BLaER1 treated with 17β-estradiol and CSF1 and Interleukin-3, amounts not matched to agents 10 nM and 100 nM (cell line): ENCODE measurements around the gene COPZ1.
A peak's percentile ranks its signal among the peaks of the same experiment; 100 is the strongest.

Experiments used
- H3K27ac ChIP-seq, 11 experiments: shearing (Covaris generic); formaldehyde crosslinking; 2 replicates each; pipeline ENCODE4 v1.8.1; 2022
- H3K27me3 ChIP-seq, 11 experiments: shearing (Covaris generic); formaldehyde crosslinking; 2 replicates each; pipeline ENCODE4 v1.8.1; 2022
- H3K36me3 ChIP-seq, 11 experiments: shearing (Covaris generic); formaldehyde crosslinking; 2 replicates each; pipeline ENCODE4 v1.8.1; 2022
- H3K4me1 ChIP-seq, 10 experiments: shearing (Covaris generic); formaldehyde crosslinking; 2 replicates each; pipeline ENCODE4 v1.8.1; 2022
- H3K4me2 ChIP-seq, 11 experiments: shearing (Covaris generic); formaldehyde crosslinking; 2 replicates each; pipeline ENCODE4 v1.8.1; 2022
- H3K4me3 ChIP-seq, 10 experiments: shearing (Covaris generic); formaldehyde crosslinking; 2 replicates each; pipeline ENCODE4 v1.8.1; 2022
- H3K9ac ChIP-seq, 11 experiments: shearing (Covaris generic); formaldehyde crosslinking; 2 replicates each; pipeline ENCODE4 v1.8.1; 2022
- H3K9me3 ChIP-seq, 11 experiments: shearing (Covaris generic); formaldehyde crosslinking; replicated peaks in 1 of 11; 2 replicates each; pipeline ENCODE4 v1.8.1; 2022
- H4K20me1 ChIP-seq, 11 experiments: shearing (Covaris generic); formaldehyde crosslinking; 2 replicates each; pipeline ENCODE4 v1.8.1; 2022
- Cebpa-rat ChIP-seq, 11 experiments: shearing (Covaris generic); IDR thresholded peaks; 2 replicates each; pipeline ENCODE4 v1.8.1; 2022

Gene COPZ1

GRCh38 chr12:54337280-54337842 is 12.4 kb downstream of the COPZ1 start:
- peaks cover 24 to 80% (median 52%) of the 10 kb centered on the region in 10 experiments for H3K4me1 ChIP-seq
- H3K4me2 ChIP-seq = peak overlapping the region in 5 of 11 experiments; percentile 7 to 64 (median 54); a peak in 9 of 22 replicates
- no peaks in the 10 kb centered on the region for H3K27me3 ChIP-seq

GRCh38 chr12:54337854-54338650 is 13.1 kb downstream of the COPZ1 start:
- peak overlapping the region in 1 of 11 experiments; percentile 3; a peak in 2 of 22 replicates for H3K27ac ChIP-seq
- peak overlapping the region in 5 of 11 experiments; percentile 7 to 64 (median 54); a peak in 8 of 22 replicates for H3K4me2 ChIP-seq

More at GRCh38 chr12:54337280-54337842, 12.4 kb downstream of the COPZ1 start:
- Histone ChIP-seq H3K9ac (peak overlapping the region in 3 of 11 experiments; percentile 1 to 8 (median 6); a peak in 3 of 22 replicates), H4K20me1 (peaks cover 0 to 33% (median 10%) of the 10 kb centered on the region in 11 experiments; a peak in 10 of 22 replicates), H3K9me3 (no peaks in the 10 kb centered on the region), H3K27ac (peak overlapping the region in 1 of 11 experiments; percentile 3; a peak in 2 of 22 replicates), H3K4me3 (no peak overlapping the region), H3K36me3 (peaks cover 24 to 53% (median 30%) of the 10 kb centered on the region in 11 experiments)
- TF ChIP-seq Cebpa-rat (IDR thresholded peaks at IDR 0.05) = no peak

GRCh38 chr12:54338698-54339296 is 13.9 kb downstream of the COPZ1 start:
- H3K27ac ChIP-seq = no peak overlapping the region
- no peaks in the 10 kb centered on the region for H3K27me3 ChIP-seq
- H3K36me3 ChIP-seq = peaks cover 38 to 62% (median 44%) of the 10 kb centered on the region in 11 experiments
- no peaks in the 10 kb centered on the region for H3K9me3 ChIP-seq
- peaks cover 0 to 33% (median 10%) of the 10 kb centered on the region in 11 experiments; a peak in 10 of 22 replicates for H4K20me1 ChIP-seq
- peaks cover 24 to 66% (median 42%) of the 10 kb centered on the region in 10 experiments for H3K4me1 ChIP-seq
- no peak overlapping the region for H3K4me3 ChIP-seq
- H3K4me2 ChIP-seq = peak overlapping the region in 2 of 11 experiments; percentile 54 to 64; a peak in 2 of 22 replicates
- no peak for TF ChIP-seq Cebpa-rat (IDR thresholded peaks at IDR 0.05)
- H3K9ac ChIP-seq = peak overlapping the region in 1 of 11 experiments; percentile 31; a peak in 1 of 22 replicates

More at GRCh38 chr12:54337854-54338650, 13.1 kb downstream of the COPZ1 start:
- no peaks in the 10 kb centered on the region for H3K27me3 ChIP-seq
- peak overlapping the region in 3 of 11 experiments; percentile 1 to 6 (median 3); a peak in 3 of 22 replicates for H3K9ac ChIP-seq
- no peaks in the 10 kb centered on the region for H3K9me3 ChIP-seq
- H4K20me1 ChIP-seq = peaks cover 0 to 33% (median 10%) of the 10 kb centered on the region in 11 experiments; a peak in 10 of 22 replicates
- no peak overlapping the region for H3K4me3 ChIP-seq
- peaks cover 24 to 74% (median 45%) of the 10 kb centered on the region in 10 experiments for H3K4me1 ChIP-seq
- no peak for TF ChIP-seq Cebpa-rat (IDR thresholded peaks at IDR 0.05)
- H3K36me3 ChIP-seq = peaks cover 31 to 60% (median 37%) of the 10 kb centered on the region in 11 experiments

DNA sequence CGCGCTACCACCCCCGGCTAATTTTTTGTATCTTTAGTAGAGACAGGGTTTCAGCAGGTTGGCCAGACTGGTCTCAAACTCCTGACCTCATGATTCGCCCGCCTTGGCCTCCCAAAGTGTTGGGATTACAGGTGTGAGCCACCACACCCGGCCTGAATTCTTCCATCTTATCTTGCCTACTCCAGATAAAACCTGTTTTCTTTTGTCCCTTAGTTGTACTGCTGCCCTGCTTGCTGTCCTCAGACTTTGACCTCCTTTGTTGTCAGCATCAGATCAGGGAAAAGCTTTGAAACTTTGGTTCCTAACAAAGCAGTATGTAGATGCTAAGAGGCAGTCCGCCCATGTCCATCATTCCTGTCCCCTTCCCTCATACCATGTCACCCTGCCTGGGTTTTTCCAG is 15.9 kb downstream of the COPZ1 start:
- Histone ChIP-seq H3K4me1 (peaks cover 6 to 65% (median 36%) of the 10 kb centered on the region in 10 experiments), H3K9me3 (no peaks in the 10 kb centered on the region), H3K4me3 (no peak overlapping the region), H4K20me1 (peaks cover 0 to 41% (median 10%) of the 10 kb centered on the region in 11 experiments; a peak in 10 of 22 replicates), H3K27me3 (no peaks in the 10 kb centered on the region), H3K36me3 (peaks cover 51 to 79% (median 63%) of the 10 kb centered on the region in 11 experiments), H3K27ac (no peak overlapping the region), H3K9ac (no peak overlapping the region), H3K4me2 (no peak overlapping the region)
- no peak for TF ChIP-seq Cebpa-rat (IDR thresholded peaks at IDR 0.05)

DNA sequence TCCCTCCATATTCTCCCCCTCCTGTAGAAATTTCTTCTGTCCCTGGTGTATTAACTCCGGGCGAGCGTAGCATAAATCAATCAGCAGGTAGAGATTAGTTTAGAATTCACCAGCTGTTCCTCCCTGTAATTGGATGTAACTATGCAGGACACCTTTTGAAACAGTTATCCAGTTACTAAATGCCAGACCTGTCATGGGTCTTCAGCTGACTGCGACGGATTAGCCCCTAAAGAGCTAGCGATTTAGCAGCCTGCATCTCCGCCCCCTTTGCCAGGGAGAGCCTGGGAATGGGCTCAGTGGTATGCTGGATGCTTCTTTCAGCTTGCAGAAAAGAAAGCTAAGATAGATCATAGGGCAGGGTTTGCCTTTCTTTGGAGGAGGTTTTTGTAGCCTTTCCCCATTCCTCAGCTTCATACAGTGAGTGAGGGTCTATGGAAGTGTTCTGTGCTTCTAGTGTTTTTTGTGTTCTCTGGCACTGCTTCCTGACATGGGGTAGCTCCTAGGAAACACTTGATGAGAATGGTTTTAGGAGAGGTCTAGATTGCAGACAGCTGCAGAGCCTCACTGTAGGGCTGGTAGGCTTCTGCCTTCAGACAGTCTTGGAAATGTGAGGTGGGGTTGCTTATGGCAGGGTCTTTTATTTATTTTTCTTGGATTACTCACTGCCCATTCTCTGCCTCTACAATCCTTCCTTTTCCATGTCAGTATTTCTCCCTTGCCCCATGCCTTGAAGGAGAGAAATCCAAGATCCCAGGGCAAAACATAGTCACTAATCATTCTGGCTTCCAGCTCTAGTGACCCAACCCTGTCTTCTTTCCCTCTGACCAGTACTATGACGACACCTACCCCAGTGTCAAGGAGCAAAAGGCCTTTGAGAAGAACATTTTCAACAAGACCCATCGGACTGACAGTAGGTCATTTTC is 16.7 kb downstream of the COPZ1 start:
- Histone ChIP-seq H4K20me1 (peaks cover 0 to 41% (median 10%) of the 10 kb centered on the region in 11 experiments; a peak in 10 of 22 replicates), H3K9me3 (no peaks in the 10 kb centered on the region), H3K36me3 (peaks cover 58 to 87% (median 71%) of the 10 kb centered on the region in 11 experiments), H3K27me3 (no peaks in the 10 kb centered on the region), H3K9ac (no peak overlapping the region), H3K4me2 (no peak overlapping the region), H3K4me1 (peaks cover 0 to 65% (median 32%) of the 10 kb centered on the region in 10 experiments; a peak in 14 of 20 replicates), H3K4me3 (no peak overlapping the region), H3K27ac (no peak overlapping the region)
- no peak for TF ChIP-seq Cebpa-rat (IDR thresholded peaks at IDR 0.05)

- no peak for TF ChIP-seq Cebpa-rat (IDR thresholded peaks at IDR 0.05)
- Histone ChIP-seq H3K27ac (no peak overlapping the region), H3K36me3 (peaks cover 71 to 87% (median 84%) of the 10 kb centered on the region in 11 experiments), H3K4me3 (no peak overlapping the region), H4K20me1 (peaks cover 0 to 50% (median 0%) of the 10 kb centered on the region in 11 experiments; a peak in 6 of 22 replicates), H3K4me2 (no peak overlapping the region), H3K9me3 (no peaks in the 10 kb centered on the region), H3K27me3 (no peaks in the 10 kb centered on the region), H3K9ac (no peak overlapping the region), H3K4me1 (peaks cover 12 to 67% (median 36%) of the 10 kb centered on the region in 10 experiments)
Measured at GRCh38 chr12:54349036-54349435, 24.1 kb downstream of the COPZ1 start.

DNA sequence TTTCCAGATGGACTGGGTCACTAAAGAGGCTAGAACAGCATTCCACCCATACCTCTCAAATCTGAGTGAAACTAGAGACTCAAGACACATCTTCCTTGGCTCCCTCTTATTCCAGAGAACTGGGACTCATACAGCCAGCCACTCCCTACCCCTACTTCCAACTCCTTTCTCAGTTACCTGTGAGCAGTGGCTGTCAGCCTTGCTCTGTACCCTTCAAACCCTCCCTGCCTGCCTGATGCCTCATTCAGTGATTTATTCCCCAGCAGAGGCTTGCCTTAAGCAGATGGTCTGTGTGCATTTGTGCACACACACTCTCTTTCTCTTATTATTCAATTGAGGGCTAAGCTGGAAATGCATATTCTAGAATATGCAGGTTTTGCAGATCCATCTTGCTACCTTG is 24.7 kb downstream of the COPZ1 start:
- Histone ChIP-seq H3K4me1 (peaks cover 12 to 67% (median 33%) of the 10 kb centered on the region in 10 experiments), H3K4me3 (no peak overlapping the region), H3K4me2 (no peak overlapping the region), H3K36me3 (peaks cover 67 to 83% (median 78%) of the 10 kb centered on the region in 11 experiments), H3K27me3 (no peaks in the 10 kb centered on the region), H3K9ac (no peak overlapping the region), H3K9me3 (no peaks in the 10 kb centered on the region), H4K20me1 (peaks cover 0 to 52% (median 0%) of the 10 kb centered on the region in 11 experiments; a peak in 6 of 22 replicates), H3K27ac (no peak overlapping the region)
- no peak for TF ChIP-seq Cebpa-rat (IDR thresholded peaks at IDR 0.05)

DNA sequence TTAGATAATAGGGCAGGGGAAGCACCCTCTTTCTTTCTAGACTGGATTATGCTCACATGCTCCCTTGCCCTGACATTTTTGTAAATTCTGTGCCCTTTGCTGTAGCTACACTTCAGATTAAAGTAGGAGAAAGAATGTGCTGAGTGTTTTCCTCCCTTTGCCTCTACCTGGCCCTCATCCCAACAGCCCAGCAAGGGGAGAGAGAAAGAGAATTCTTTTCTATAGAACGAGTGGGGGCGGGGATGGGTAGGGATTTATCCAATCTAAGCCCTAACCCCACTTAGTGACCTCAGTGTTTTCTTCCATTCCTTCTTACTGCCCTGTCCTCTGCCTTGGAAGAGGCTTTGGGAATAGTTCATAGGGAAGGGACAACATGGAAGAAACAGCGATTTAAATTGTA is 25.8 kb downstream of the COPZ1 start:
- Histone ChIP-seq H3K9me3 (no peaks in the 10 kb centered on the region), H3K27me3 (no peaks in the 10 kb centered on the region), H3K4me1 (peaks cover 12 to 62% (median 24%) of the 10 kb centered on the region in 10 experiments), H3K27ac (no peak overlapping the region), H3K9ac (peak overlapping the region in 2 of 11 experiments; percentile 19 to 41; a peak in 1 of 22 replicates), H3K4me2 (peak overlapping the region in 4 of 11 experiments; percentile 17 to 70 (median 64); a peak in 4 of 22 replicates), H3K36me3 (peaks cover 57 to 79% (median 67%) of the 10 kb centered on the region in 11 experiments), H4K20me1 (peaks cover 0 to 51% (median 0%) of the 10 kb centered on the region in 11 experiments; a peak in 4 of 22 replicates), H3K4me3 (no peak overlapping the region)
- no peak for TF ChIP-seq Cebpa-rat (IDR thresholded peaks at IDR 0.05)
